Calu3 (cell line): ENCODE results near the gene ERI2. TPM values are rescaled to one million over a fixed set of nuclear protein-coding genes. Genes with fewer than 3 reads are reported as not detected.
"Not testable (repeated sequence)": the region's sequence is repeated elsewhere in the genome, so short reads cannot be mapped to it uniquely, and the experiment has no call there.

Experiments
- BruUV-seq: library from RNA; stranded (reverse); fragments of 400-500 nt; replicated peaks from 2 replicates; lab custom pipeline; 2021; lab: Mats Ljungman, UMichigan
- CTCF ChIA-PET: fragments of 300-600 bp; sonication (Branson Sonifier 250); formaldehyde crosslinking; loops from one replicate; lab custom pipeline; 2022; ENCODE audit warnings: antibody characterized with exemption; lab: Charles Lee
- DNase-seq: peaks from one replicate; pipeline ENCODE4 v3.0.0; 2022
- H3K27ac Mint-ChIP-seq: one replicate; pipeline ENCODE4 v1.8.0; 2022; ENCODE audit warnings: mixed read lengths; ENCODE audit not compliant: unreplicated experiment
- H3K27me3 Mint-ChIP-seq: one replicate; pipeline ENCODE4 v1.8.0; 2022; ENCODE audit warnings: mixed read lengths; ENCODE audit not compliant: unreplicated experiment
- H3K36me3 Mint-ChIP-seq: one replicate; pipeline ENCODE4 v1.8.0; 2022; ENCODE audit warnings: mild to moderate bottlenecking, moderate library complexity, mixed read lengths; ENCODE audit not compliant: insufficient read depth, unreplicated experiment
- H3K4me1 Mint-ChIP-seq: one replicate; pipeline ENCODE4 v1.8.0; 2022; ENCODE audit warnings: mild to moderate bottlenecking, low read depth, mixed read lengths; ENCODE audit not compliant: unreplicated experiment
- H3K4me3 Mint-ChIP-seq: one replicate; pipeline ENCODE4 v1.8.0; 2022; ENCODE audit warnings: mild to moderate bottlenecking, low read depth, moderate library complexity, mixed read lengths; ENCODE audit not compliant: unreplicated experiment
- H3K9me3 Mint-ChIP-seq: one replicate; pipeline ENCODE4 v1.8.0; 2022; ENCODE audit warnings: low read depth, mixed read lengths; ENCODE audit not compliant: unreplicated experiment
- CTCF ChIP-seq: fragments of 200-600 bp; IDR thresholded peaks from one replicate; pipeline ENCODE4 v1.8.0; 2022; ENCODE audit warnings: antibody characterized with exemption; ENCODE audit not compliant: unreplicated experiment
- intact Hi-C: fragments of 100-400 bp; cut with micrococcal nuclease; formaldehyde crosslinking; loops from one replicate; pipeline ENCODE4 v1.10.0; 2022; ENCODE audit not compliant: unreplicated experiment
- total RNA-seq: library from RNA; stranded (reverse); gene quantifications from 2 replicates; pipeline ENCODE4 v1.2.3, GENCODE V29; 2022

Gene ERI2
- total RNA-seq, 1 experiment from 2014 or later: 32.6 TPM

GRCh38 chr16:20762404-20763123 is 43.7 kb downstream of the ERI2 start:
- Mint-ChIP-seq H3K4me3 (peak overlapping the region; percentile 66), H3K9me3 (no peaks in the 10 kb centered on the region), H3K4me1 (peaks cover 31% of the 10 kb centered on the region), H3K36me3 (peaks cover 12% of the 10 kb centered on the region), H3K27ac (peak overlapping the region; percentile 82), H3K27me3 (no peaks in the 10 kb centered on the region)
- CTCF ChIA-PET: no interaction called here
- BruUV-seq: no TSS peak
- no peak for TF ChIP-seq CTCF
- intact Hi-C loops: no loop called here
- no peak for DNase-seq

GRCh38 chr16:20761175-20761574 is 45.1 kb downstream of the ERI2 start:
- BruUV-seq: no TSS peak
- Mint-ChIP-seq H3K27me3 (no peaks in the 10 kb centered on the region), H3K27ac (no peak overlapping the region), H3K4me3 (no peak overlapping the region), H3K9me3 (no peaks in the 10 kb centered on the region), H3K36me3 (peaks cover 12% of the 10 kb centered on the region), H3K4me1 (peaks cover 30% of the 10 kb centered on the region)
- DNase-seq: no peak
- intact Hi-C loops: no loop called here
- no peak for TF ChIP-seq CTCF
- CTCF ChIA-PET: no interaction called here

GRCh38 chr16:20760346-20760745 is 45.9 kb downstream of the ERI2 start:
- no TSS peak for BruUV-seq
- intact Hi-C loops: no loop called here
- H3K27me3 Mint-ChIP-seq: no peaks in the 10 kb centered on the region
- H3K27ac Mint-ChIP-seq: no peak overlapping the region
- no peak for TF ChIP-seq CTCF
- no peak overlapping the region for H3K4me3 Mint-ChIP-seq
- H3K9me3 Mint-ChIP-seq: no peaks in the 10 kb centered on the region
- no peak for DNase-seq
- H3K4me1 Mint-ChIP-seq: peaks cover 22% of the 10 kb centered on the region
- CTCF ChIA-PET: no interaction called here
- H3K36me3 Mint-ChIP-seq: peaks cover 12% of the 10 kb centered on the region

GRCh38 chr16:20755799-20756198 is 50.5 kb downstream of the ERI2 start:
- BruUV-seq, CTCF ChIA-PET, H3K4me1 Mint-ChIP-seq, DNase-seq, H3K9me3 Mint-ChIP-seq, intact Hi-C loops, H3K36me3 Mint-ChIP-seq, H3K27ac Mint-ChIP-seq, H3K4me3 Mint-ChIP-seq: not testable (repeated sequence)
- H3K27me3 Mint-ChIP-seq: peaks cover 30% of the 10 kb centered on the region

- intact Hi-C loops: no loop called here
- Mint-ChIP-seq H3K9me3 (no peaks in the 10 kb centered on the region), H3K27me3 (peaks cover 30% of the 10 kb centered on the region), H3K4me1 (no peaks in the 10 kb centered on the region), H3K27ac (no peak overlapping the region), H3K36me3 (no peaks in the 10 kb centered on the region), H3K4me3 (no peak overlapping the region)
- no peak for TF ChIP-seq CTCF
- CTCF ChIA-PET: no interaction called here
- no peak for DNase-seq
- BruUV-seq: no TSS peak
Measured at GRCh38 chr16:20755238-20755637, 51.0 kb downstream of the ERI2 start.
